T-helper 22 cell (primary cell): Measurements from ENCODE around the gene IFNGR2.
"Not testable (repeated sequence)": the region's sequence is repeated elsewhere in the genome, so short reads cannot be mapped to it uniquely, and the experiment has no call there.

ENCODE experiments used
- DNase-seq: peaks from one replicate; pipeline ENCODE4 v3.0.0-alpha.2; 2020; ENCODE audit warnings: low read depth

The IFNGR2 gene

GRCh38 chr21:33377221-33377920 is 25.8 kb upstream of the IFNGR2 start:
- DNase-seq, result no peak

DNA sequence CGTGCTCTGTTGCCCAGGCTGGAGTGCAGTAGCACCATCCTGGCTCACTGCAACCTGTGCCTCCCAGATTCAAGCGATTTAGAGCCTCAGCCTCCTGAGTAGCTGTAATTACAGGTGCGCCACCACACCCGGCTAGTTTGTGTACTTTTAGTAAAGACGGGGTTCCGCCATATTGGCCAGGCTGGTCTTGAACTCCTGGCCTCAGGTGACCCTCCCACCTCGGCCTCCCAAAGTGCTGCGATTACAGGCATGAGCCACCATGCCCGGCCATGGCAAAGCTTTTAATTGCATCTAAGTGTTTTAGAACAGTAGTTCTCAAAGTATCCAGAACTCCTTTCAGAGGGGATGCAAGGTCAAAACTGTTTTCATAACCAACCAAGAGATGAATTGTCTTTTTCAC is 25.1 kb upstream of the IFNGR2 start:
- no peak for DNase-seq

DNA sequence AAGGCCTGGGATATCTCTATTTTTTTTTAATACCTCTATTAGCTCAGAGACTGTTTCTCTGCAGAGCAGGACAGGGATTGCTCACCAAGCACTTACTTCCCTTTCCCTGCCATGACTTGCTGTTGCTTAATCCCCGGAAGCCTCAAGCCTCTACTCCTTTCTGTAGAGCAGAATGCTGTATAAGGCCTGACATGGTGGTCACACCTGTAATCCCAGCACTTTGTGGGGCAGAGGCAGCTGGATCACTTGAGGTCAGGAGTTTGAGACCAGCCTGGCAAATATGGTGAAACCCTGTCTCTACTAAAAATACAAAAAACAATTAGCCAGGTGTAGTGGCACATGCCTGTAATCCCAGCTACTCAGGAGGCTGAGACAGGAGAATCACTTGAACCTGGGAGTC is 23.3 kb upstream of the IFNGR2 start:
- not testable (repeated sequence) for DNase-seq

GRCh38 chr21:33380483-33380998 is 22.7 kb upstream of the IFNGR2 start:
- peak; percentile 82 for DNase-seq

- DNase-seq, result not testable (repeated sequence)
Measured at GRCh38 chr21:33381381-33381780, 21.8 kb upstream of the IFNGR2 start.

GRCh38 chr21:33383056-33383888 is 19.9 kb upstream of the IFNGR2 start:
- peak; percentile 79 for DNase-seq

- peak; percentile 32 for DNase-seq
Measured at GRCh38 chr21:33384841-33385331, 18.3 kb upstream of the IFNGR2 start.

DNA sequence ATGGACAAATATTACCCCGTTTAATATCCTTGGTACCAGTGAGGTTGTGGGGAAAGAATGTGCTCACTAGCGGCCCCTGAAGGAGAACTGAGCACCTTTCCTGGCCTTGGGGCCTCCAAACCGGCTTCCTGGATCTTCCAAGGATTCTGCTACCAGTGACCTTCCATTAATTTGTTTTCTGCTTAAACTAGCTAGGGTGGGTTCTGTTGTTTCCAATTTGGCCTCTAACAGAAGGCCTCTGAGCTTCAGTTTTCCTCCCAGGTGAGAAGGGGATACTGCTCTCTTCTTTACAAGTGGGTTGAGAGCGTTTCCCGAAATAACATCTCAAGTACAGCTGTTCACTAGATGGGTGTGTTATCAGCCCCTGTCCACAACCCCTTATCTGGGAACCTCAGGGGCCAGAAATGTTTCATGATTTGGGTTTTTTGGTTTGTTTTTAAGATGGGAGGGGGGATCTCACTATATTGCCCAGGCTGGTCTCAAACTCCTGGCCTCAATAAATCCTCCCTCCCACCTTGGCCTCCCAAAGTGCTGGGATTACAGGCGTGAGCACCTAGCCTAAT is 16.9 kb upstream of the IFNGR2 start:
- DNase-seq, result no peak

- no peak for DNase-seq
Measured at GRCh38 chr21:33387294-33387693, 15.9 kb upstream of the IFNGR2 start.

DNA sequence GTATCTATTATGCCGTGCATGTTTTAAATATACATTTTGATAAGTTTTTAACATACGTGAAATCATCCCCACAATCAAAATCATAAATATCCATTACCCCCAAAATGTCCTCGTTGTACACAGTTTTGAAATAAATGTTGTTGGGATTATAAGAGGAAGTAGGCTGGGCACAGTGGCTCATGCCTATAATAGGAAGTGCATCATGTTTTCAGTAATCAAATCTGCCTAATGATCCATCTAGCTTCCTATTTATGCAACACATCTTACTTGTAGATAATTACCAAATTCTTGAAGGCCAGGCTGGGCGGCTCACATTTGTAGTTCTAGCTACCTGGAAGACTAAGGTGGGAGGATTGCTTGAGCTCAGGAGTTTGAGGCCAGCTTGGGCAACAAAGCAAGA is 15.0 kb upstream of the IFNGR2 start:
- DNase-seq, result no peak

DNA sequence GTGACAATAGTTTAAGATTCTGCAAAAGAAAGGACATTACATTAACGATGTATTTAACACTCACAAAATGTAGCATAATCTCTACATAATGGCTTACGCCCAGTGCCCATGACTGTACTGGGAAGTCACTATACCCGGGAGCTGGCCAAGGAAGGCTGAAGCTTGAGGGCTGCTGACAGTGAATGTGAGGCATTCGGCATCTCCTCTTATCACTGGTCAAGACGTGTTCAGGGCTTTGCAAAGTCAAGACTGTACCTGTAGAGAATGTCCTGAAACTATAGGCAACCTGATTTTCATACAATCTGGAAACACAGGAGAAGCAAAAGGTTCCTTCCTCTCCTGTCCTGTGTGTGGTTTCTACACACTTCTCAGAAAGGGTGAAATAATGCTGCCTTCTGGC is 12.7 kb upstream of the IFNGR2 start:
- no peak for DNase-seq

- DNase-seq, result no peak
Measured at GRCh38 chr21:33391656-33392055, 11.6 kb upstream of the IFNGR2 start.

DNA sequence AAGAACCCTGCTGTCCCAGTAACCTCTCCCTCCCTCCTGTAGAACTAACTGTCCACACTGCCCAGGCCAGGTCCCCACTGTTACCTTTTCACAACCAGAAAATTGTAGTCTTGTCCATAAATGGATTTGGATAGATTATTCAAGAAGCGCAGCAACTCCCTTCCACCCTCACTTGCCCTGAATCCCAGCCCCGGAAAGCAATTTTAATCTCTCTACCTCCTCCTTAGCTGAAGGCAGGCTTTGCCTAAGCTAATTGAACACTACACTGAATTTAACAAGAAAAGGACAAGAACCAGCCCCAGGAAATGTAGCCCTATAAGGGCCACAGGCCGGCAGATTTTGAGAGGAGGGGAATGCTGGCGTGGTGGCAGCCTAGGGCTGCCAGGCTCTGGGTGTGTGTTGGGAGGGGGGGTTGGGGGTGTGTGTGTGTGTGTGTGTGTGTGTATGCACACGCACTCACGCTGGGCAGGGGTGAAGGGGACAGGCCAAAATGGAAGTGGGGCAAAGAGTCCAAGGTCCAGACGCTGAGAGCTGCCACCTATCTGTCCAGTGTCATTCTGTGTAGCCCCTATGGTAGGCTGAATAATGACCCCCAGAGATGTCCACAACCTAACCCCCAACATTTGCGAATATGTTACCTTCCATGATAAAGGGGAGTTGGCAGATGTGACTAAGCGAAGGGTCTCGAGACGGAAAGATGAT is 10.8 kb upstream of the IFNGR2 start:
- DNase-seq, result no peak

GRCh38 chr21:33393348-33393747 is 9.9 kb upstream of the IFNGR2 start:
- DNase-seq, result no peak

- DNase-seq, result no peak
Measured at GRCh38 chr21:33394260-33394659, 9.0 kb upstream of the IFNGR2 start.

DNA sequence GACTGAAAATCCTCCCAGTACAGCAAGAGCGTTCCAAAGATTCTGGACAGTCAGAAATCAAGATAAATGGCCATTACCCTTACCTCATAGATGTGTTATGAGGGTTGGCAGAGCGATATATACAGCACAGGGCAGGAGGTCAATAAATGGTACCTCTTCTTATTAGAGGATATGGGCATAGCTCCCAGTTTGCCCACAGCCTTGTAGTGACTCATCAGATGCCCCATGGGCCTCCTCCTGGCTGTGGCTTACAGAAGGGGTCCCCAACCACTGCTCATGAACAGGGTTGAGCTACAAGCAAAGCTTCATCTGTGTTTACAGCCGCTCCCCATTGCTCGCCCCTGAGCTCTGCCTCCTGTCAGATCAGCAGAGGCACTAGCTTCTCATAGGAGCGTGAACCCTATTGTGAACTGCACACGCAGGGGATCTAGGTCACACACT is 7.3 kb upstream of the IFNGR2 start:
- no peak for DNase-seq

- DNase-seq, result no peak
Measured at GRCh38 chr21:33396436-33396835, 6.8 kb upstream of the IFNGR2 start.

- DNase-seq, result no peak
Measured at GRCh38 chr21:33396951-33397350, 6.3 kb upstream of the IFNGR2 start.

- DNase-seq, result no peak
Measured at GRCh38 chr21:33397717-33398116, 5.5 kb upstream of the IFNGR2 start.

DNA sequence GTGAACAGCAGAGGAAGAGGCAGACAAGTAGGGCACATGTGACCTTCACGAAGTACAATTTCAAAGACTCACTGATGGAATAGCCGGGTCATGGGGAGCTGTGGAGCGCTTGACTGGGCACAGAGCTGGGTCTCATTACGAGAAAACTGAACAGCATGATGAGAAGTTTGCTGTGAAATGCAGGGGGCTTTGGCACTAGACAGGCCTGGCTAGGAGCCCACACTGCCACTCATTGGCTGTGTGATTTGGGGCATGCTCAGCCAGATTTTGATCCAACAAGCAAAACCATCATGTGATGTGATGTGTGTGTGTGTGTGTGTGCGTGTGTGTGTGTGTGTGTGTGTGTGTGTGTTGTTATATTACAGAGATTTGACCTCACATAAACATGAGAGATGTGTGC is 4.9 kb upstream of the IFNGR2 start:
- DNase-seq, result no peak

DNA sequence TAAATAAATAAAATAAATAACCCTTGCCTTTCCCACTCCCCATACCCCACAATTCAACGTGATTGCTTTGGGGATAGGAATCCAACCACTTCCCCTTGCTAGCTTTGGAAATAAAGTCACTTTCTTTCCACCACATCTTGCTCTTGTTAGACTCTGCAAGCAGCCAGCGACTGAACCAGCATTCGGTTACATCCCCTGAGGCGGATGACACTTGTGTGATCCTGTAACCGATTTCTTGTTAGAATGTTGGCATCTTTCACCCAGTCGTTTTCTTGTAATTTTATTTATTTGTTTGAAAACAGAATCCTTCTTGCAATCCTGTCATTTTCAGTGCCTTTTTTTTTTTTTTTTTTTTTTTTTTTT is 1.6 kb upstream of the IFNGR2 start:
- no peak for DNase-seq
